IPS-18c (cell line): ENCODE data around the gene TIPARP.
"Not testable (repeated sequence)": the region's sequence is repeated elsewhere in the genome, so short reads cannot be mapped to it uniquely, and the experiment has no call there.

Source experiments
- H3K4me3 ChIP-seq: 2 replicates; pipeline ENCODE4 v1.7.0; 2013; ENCODE audit warnings: low read depth, mild to moderate bottlenecking, low read length, moderate library complexity; ENCODE audit not compliant: insufficient read depth
- H3K9me3 ChIP-seq: one replicate; pipeline ENCODE4 v1.6.1; 2013; ENCODE audit warnings: mild to moderate bottlenecking, low read length, moderate library complexity; ENCODE audit not compliant: control insufficient read depth, insufficient read depth

The TIPARP gene

GRCh38 chr3:156721687-156722618 lies 47.6 kb downstream of the TIPARP start:
- H3K4me3 ChIP-seq, result no peak overlapping the region
- H3K9me3 ChIP-seq, result no peaks in the 10 kb centered on the region

- no peaks in the 10 kb centered on the region for H3K9me3 ChIP-seq
- H3K4me3 ChIP-seq, result no peak overlapping the region
Observed at GRCh38 chr3:156723182-156723619, 48.8 kb downstream of the TIPARP start.

GRCh38 chr3:156725682-156726081 lies 51.3 kb downstream of the TIPARP start:
- Histone ChIP-seq H3K4me3 (no peak overlapping the region), H3K9me3 (no peaks in the 10 kb centered on the region)

- Histone ChIP-seq H3K4me3 (no peak overlapping the region), H3K9me3 (no peaks in the 10 kb centered on the region)
Observed at GRCh38 chr3:156726456-156726855, 52.1 kb downstream of the TIPARP start.

GRCh38 chr3:156727519-156728205 lies 53.3 kb downstream of the TIPARP start:
- Histone ChIP-seq H3K9me3 (no peaks in the 10 kb centered on the region), H3K4me3 (no peak overlapping the region)

GRCh38 chr3:156728267-156728985 lies 54.0 kb downstream of the TIPARP start:
- no peak overlapping the region for H3K4me3 ChIP-seq
- H3K9me3 ChIP-seq, result no peaks in the 10 kb centered on the region

GRCh38 chr3:156729460-156730179 lies 55.2 kb downstream of the TIPARP start:
- no peak overlapping the region for H3K4me3 ChIP-seq
- H3K9me3 ChIP-seq, result no peaks in the 10 kb centered on the region

- Histone ChIP-seq H3K9me3 (no peaks in the 10 kb centered on the region), H3K4me3 (no peak overlapping the region)
Observed at GRCh38 chr3:156731813-156732212, 57.4 kb downstream of the TIPARP start.

GRCh38 chr3:156732261-156732660 lies 57.9 kb downstream of the TIPARP start:
- Histone ChIP-seq H3K9me3 (no peaks in the 10 kb centered on the region), H3K4me3 (no peak overlapping the region)

GRCh38 chr3:156732715-156733421 lies 58.5 kb downstream of the TIPARP start:
- no peaks in the 10 kb centered on the region for H3K9me3 ChIP-seq
- no peak overlapping the region for H3K4me3 ChIP-seq

- H3K4me3 ChIP-seq, H3K9me3 ChIP-seq: not testable (repeated sequence)
Observed at GRCh38 chr3:156734661-156735060, 60.3 kb downstream of the TIPARP start.

- H3K4me3 ChIP-seq, result no peak overlapping the region
- H3K9me3 ChIP-seq, result no peaks in the 10 kb centered on the region
Observed at GRCh38 chr3:156735471-156735870, 61.1 kb downstream of the TIPARP start.

- not testable (repeated sequence) for H3K9me3 ChIP-seq, H3K4me3 ChIP-seq
Observed at GRCh38 chr3:156737049-156737448, 62.7 kb downstream of the TIPARP start.

- Histone ChIP-seq H3K4me3 (no peak overlapping the region), H3K9me3 (no peaks in the 10 kb centered on the region)
Observed at GRCh38 chr3:156738251-156738650, 63.9 kb downstream of the TIPARP start.

- H3K4me3 ChIP-seq, result no peak overlapping the region
- H3K9me3 ChIP-seq, result no peaks in the 10 kb centered on the region
Observed at GRCh38 chr3:156739976-156740375, 65.6 kb downstream of the TIPARP start.

- H3K4me3 ChIP-seq, H3K9me3 ChIP-seq: not testable (repeated sequence)
Observed at GRCh38 chr3:156740581-156740980, 66.2 kb downstream of the TIPARP start.
